ENCODE data around the gene CNTNAP2. TPM values are rescaled to one million over a fixed set of nuclear protein-coding genes. Genes with fewer than 3 reads are reported as not detected.

Gene CNTNAP2
- total RNA-seq, 1 experiment from 2014 or later, result 42.5 TPM

- intact Hi-C loops (cut with micrococcal nuclease; ENCODE audit: unreplicated experiment), result no loop called here
- Mint-ChIP-seq H3K36me3 (ENCODE audit: insufficient read depth, unreplicated experiment) (no peaks in the 10 kb centered on the region), H3K27me3 (ENCODE audit: insufficient read depth, unreplicated experiment) (no peaks in the 10 kb centered on the region), H3K27ac (ENCODE audit: unreplicated experiment) (no peak overlapping the region), H3K9me3 (ENCODE audit: unreplicated experiment) (no peaks in the 10 kb centered on the region), H3K4me3 (ENCODE audit: unreplicated experiment) (no peak overlapping the region), H3K4me1 (ENCODE audit: low read depth, unreplicated experiment) (no peaks in the 10 kb centered on the region)
- H3K4me1 ChIP-seq, result peaks cover 12% of the 10 kb centered on the region
- no peak for DNase-seq
- ChIA-PET CTCF (no interaction called here), POLR2A (no interaction called here)
- H3K4me3 ChIP-seq (ENCODE audit: low read depth, low read length), result no peak overlapping the region
- no peaks in the 10 kb centered on the region for H3K36me3 ChIP-seq (ENCODE audit: control insufficient read depth, insufficient read depth, low read length)
- no peak for TF ChIP-seq CTCF (IDR thresholded peaks at IDR 0.05; ENCODE audit: insufficient read depth in 1 of 2, low read depth in 1 of 2, low read length in 1 of 2, severe bottlenecking in 1 of 2, unreplicated experiment in 1 of 2)
- H3K9me3 ChIP-seq, result no peaks in the 10 kb centered on the region
- H3K27me3 ChIP-seq (replicated peaks; ENCODE audit: control insufficient read depth, insufficient read depth, low read length), result no peaks in the 10 kb centered on the region
- no TSS peak for BruUV-seq (replicated peaks)
These were observed 2187.4 kb downstream of the CNTNAP2 start for GRCh38 chr7:148304083-148304335.

GRCh38 chr7:148304456-148304855, 2187.9 kb downstream of the CNTNAP2 start:
- TF ChIP-seq CTCF (IDR thresholded peaks at IDR 0.05; ENCODE audit: insufficient read depth in 1 of 2, low read depth in 1 of 2, low read length in 1 of 2, severe bottlenecking in 1 of 2, unreplicated experiment in 1 of 2), result no peak
- Histone ChIP-seq H3K27me3 (replicated peaks; ENCODE audit: control insufficient read depth, insufficient read depth, low read length) (no peaks in the 10 kb centered on the region), H3K36me3 (ENCODE audit: control insufficient read depth, insufficient read depth, low read length) (no peaks in the 10 kb centered on the region), H3K9me3 (no peaks in the 10 kb centered on the region), H3K4me1 (peaks cover 7% of the 10 kb centered on the region), H3K4me3 (ENCODE audit: low read depth, low read length) (no peak overlapping the region)
- DNase-seq, result no peak
- no peaks in the 10 kb centered on the region for H3K9me3 Mint-ChIP-seq (ENCODE audit: unreplicated experiment)
- CTCF ChIA-PET, result no interaction called here
- H3K27me3 Mint-ChIP-seq (ENCODE audit: insufficient read depth, unreplicated experiment), result no peaks in the 10 kb centered on the region
- no peak overlapping the region for H3K27ac Mint-ChIP-seq (ENCODE audit: unreplicated experiment)
- intact Hi-C loops (cut with micrococcal nuclease; ENCODE audit: unreplicated experiment), result no loop called here
- H3K4me3 Mint-ChIP-seq (ENCODE audit: unreplicated experiment), result no peak overlapping the region
- BruUV-seq (replicated peaks), result no TSS peak
- H3K4me1 Mint-ChIP-seq (ENCODE audit: low read depth, unreplicated experiment), result no peaks in the 10 kb centered on the region
- H3K36me3 Mint-ChIP-seq (ENCODE audit: insufficient read depth, unreplicated experiment), result no peaks in the 10 kb centered on the region
- POLR2A ChIA-PET, result no interaction called here

- no TSS peak for BruUV-seq (replicated peaks)
- POLR2A ChIA-PET, result no interaction called here
- no peaks in the 10 kb centered on the region for H3K36me3 ChIP-seq (ENCODE audit: control insufficient read depth, insufficient read depth, low read length)
- intact Hi-C loops (cut with micrococcal nuclease; ENCODE audit: unreplicated experiment), result no loop called here
- Mint-ChIP-seq H3K27me3 (ENCODE audit: insufficient read depth, unreplicated experiment) (no peaks in the 10 kb centered on the region), H3K27ac (ENCODE audit: unreplicated experiment) (peak overlapping the region; percentile 9), H3K9me3 (ENCODE audit: unreplicated experiment) (no peaks in the 10 kb centered on the region), H3K4me3 (ENCODE audit: unreplicated experiment) (no peak overlapping the region), H3K36me3 (ENCODE audit: insufficient read depth, unreplicated experiment) (no peaks in the 10 kb centered on the region), H3K4me1 (ENCODE audit: low read depth, unreplicated experiment) (peaks cover 13% of the 10 kb centered on the region)
- DNase-seq, result no peak
- H3K4me3 ChIP-seq (ENCODE audit: low read depth, low read length), result no peak overlapping the region
- TF ChIP-seq CTCF (IDR thresholded peaks at IDR 0.05; ENCODE audit: insufficient read depth in 1 of 2, low read depth in 1 of 2, low read length in 1 of 2, severe bottlenecking in 1 of 2, unreplicated experiment in 1 of 2), result no peak
- H3K27me3 ChIP-seq (replicated peaks; ENCODE audit: control insufficient read depth, insufficient read depth, low read length), result no peaks in the 10 kb centered on the region
- no peaks in the 10 kb centered on the region for H3K9me3 ChIP-seq
- H3K4me1 ChIP-seq, result no peaks in the 10 kb centered on the region
- CTCF ChIA-PET, result no interaction called here
These were observed 2190.2 kb downstream of the CNTNAP2 start for GRCh38 chr7:148306759-148307158.

Data from Caco-2 (cell line).